GM23338 (cell line): ENCODE measurements around the gene RNH1. TPM values are rescaled to one million over a fixed set of nuclear protein-coding genes. Genes with fewer than 3 reads are reported as not detected.
A peak's percentile ranks its signal among the peaks of the same experiment; 100 is the strongest.

Source experiments
- ATAC-seq: fragments of 200-7000 bp; cut with Tn5 transposase; 3 replicates; pipeline ENCODE4 v1.9.1; 2020
- DNase-seq: peaks from one replicate; pipeline ENCODE4 v3.0.0-alpha.2; 2015; ENCODE audit warnings: low spot score
- H2AFZ ChIP-seq: fragments of 200-600 bp; sonication (generic); 2 replicates; pipeline ENCODE4 v1.8.0; 2016; ENCODE audit warnings: antibody characterized with exemption, mild to moderate bottlenecking, moderate library complexity
- H3F3A ChIP-seq: fragments of 200-600 bp; sonication (generic); replicated peaks from 2 replicates; pipeline ENCODE4 v1.8.0; 2017; ENCODE audit warnings: antibody characterized with exemption, mixed run types, low read depth
- H3K27ac ChIP-seq: fragments of 200-600 bp; sonication (generic); 2 replicates; pipeline ENCODE4 v1.6.1; 2016; ENCODE audit warnings: low read depth
- H3K27me3 ChIP-seq: fragments of 200-600 bp; sonication (generic); 2 replicates; pipeline ENCODE4 v1.8.0; 2016; ENCODE audit warnings: mild to moderate bottlenecking, mixed run types, moderate library complexity; ENCODE audit not compliant: insufficient read depth
- H3K36me3 ChIP-seq: fragments of 200-600 bp; sonication (generic); 2 replicates; pipeline ENCODE4 v1.8.0; 2016; ENCODE audit warnings: mild to moderate bottlenecking; ENCODE audit not compliant: insufficient read depth
- H3K4me1 ChIP-seq: fragments of 200-600 bp; sonication (generic); 2 replicates; pipeline ENCODE4 v1.8.0; 2016; ENCODE audit warnings: mild to moderate bottlenecking, moderate library complexity; ENCODE audit not compliant: insufficient read depth
- H3K4me2 ChIP-seq: fragments of 200-600 bp; sonication (generic); 2 replicates; pipeline ENCODE4 v1.7.1; 2017; ENCODE audit warnings: mixed run types
- H3K4me3 ChIP-seq: fragments of 200-600 bp; sonication (generic); 2 replicates; pipeline ENCODE4 v1.6.1; 2016; ENCODE audit warnings: mixed run types
- H3K79me2 ChIP-seq: fragments of 200-600 bp; sonication (generic); replicated peaks from 2 replicates; pipeline ENCODE4 v1.8.0; 2017; ENCODE audit warnings: mild to moderate bottlenecking; ENCODE audit not compliant: insufficient read depth
- H3K9me2 ChIP-seq: fragments of 200-600 bp; sonication (generic); 2 replicates; pipeline ENCODE4 v1.8.0; 2017; ENCODE audit not compliant: insufficient read depth
- H4K20me1 ChIP-seq: fragments of 200-600 bp; sonication (generic); replicated peaks from 2 replicates; pipeline ENCODE4 v1.8.0; 2017; ENCODE audit warnings: mild to moderate bottlenecking; ENCODE audit not compliant: insufficient read depth
- H3K27ac Mint-ChIP-seq: 2 replicates; pipeline ENCODE4 v1.8.0; 2020; ENCODE audit warnings: inconsistent platforms, mild to moderate bottlenecking, moderate library complexity, mixed read lengths
- H3K27me3 Mint-ChIP-seq: 3 replicates; pipeline ENCODE4 v1.8.0; 2022; ENCODE audit warnings: low read depth, mild to moderate bottlenecking, moderate library complexity, mixed read lengths, inconsistent platforms; ENCODE audit not compliant: insufficient read depth, poor library complexity
- H3K36me3 Mint-ChIP-seq: 3 replicates; pipeline ENCODE4 v1.8.0; 2021; ENCODE audit warnings: low read depth, mild to moderate bottlenecking, inconsistent platforms, moderate library complexity, mixed read lengths
- H3K4me1 Mint-ChIP-seq: 3 replicates; pipeline ENCODE4 v1.8.0; 2020; ENCODE audit warnings: mild to moderate bottlenecking, inconsistent platforms, mixed read lengths
- H3K4me3 Mint-ChIP-seq: 3 replicates; pipeline ENCODE4 v1.8.0; 2021; ENCODE audit warnings: moderate library complexity, mild to moderate bottlenecking, inconsistent platforms, mixed read lengths
- H3K9me3 Mint-ChIP-seq: 3 replicates; pipeline ENCODE4 v1.8.0; 2020; ENCODE audit warnings: moderate library complexity, mild to moderate bottlenecking, inconsistent platforms, mixed read lengths
- CREB1 ChIP-seq: fragments of 250-450 bp; sonication (Bioruptor Pico); IDR thresholded peaks from 2 replicates; pipeline ENCODE4 v1.5.0; 2020; ENCODE audit warnings: low read depth, mild to moderate bottlenecking, moderate library complexity
- EZH2 ChIP-seq: fragments of 200-600 bp; sonication (generic); IDR thresholded peaks from one replicate; pipeline ENCODE4 v1.8.0; 2017; ENCODE audit warnings: antibody characterized with exemption, mild to moderate bottlenecking, low read depth; ENCODE audit not compliant: unreplicated experiment
- EZH2phosphoT487 ChIP-seq: fragments of 200-600 bp; sonication (generic); IDR thresholded peaks from one replicate; pipeline ENCODE4 v1.8.1; 2018; ENCODE audit warnings: antibody characterized with exemption; ENCODE audit not compliant: unreplicated experiment
- JUNB ChIP-seq: IDR thresholded peaks from one replicate; pipeline ENCODE4 v1.6.1; 2016; ENCODE audit warnings: antibody characterized with exemption; ENCODE audit not compliant: unreplicated experiment
- NANOG ChIP-seq: IDR thresholded peaks from 2 replicates; pipeline ENCODE4 v1.6.1; 2016; ENCODE audit warnings: antibody characterized with exemption, borderline replicate concordance
- POLR2AphosphoS5 ChIP-seq: IDR thresholded peaks from 2 replicates; pipeline ENCODE4 v1.6.1; 2016; ENCODE audit warnings: antibody characterized with exemption, low read depth
- STAT1 ChIP-seq: IDR thresholded peaks from one replicate; pipeline ENCODE4 v1.6.1; 2016; ENCODE audit warnings: antibody characterized with exemption; ENCODE audit not compliant: unreplicated experiment
- ZNF114 ChIP-seq: fragments of 250-450 bp; sonication (Bioruptor Pico); IDR thresholded peaks from 2 replicates; pipeline ENCODE4 v1.5.0; 2020; ENCODE audit warnings: mild to moderate bottlenecking, moderate library complexity
- ZNF331 ChIP-seq: fragments of 250-450 bp; sonication (Bioruptor Pico); IDR thresholded peaks from 2 replicates; pipeline ENCODE4 v1.5.0; 2020; ENCODE audit warnings: low read depth, mild to moderate bottlenecking, moderate library complexity
- polyA plus RNA-seq: library from polyadenylated mRNA; unstranded; fragments of >200 nt; fragmentation: Nextera tagmentation; extraction: Ambion mirVana; gene quantifications from 2 replicates; pipeline ENCODE4 v1.2.1, GENCODE V29; 2016
- total RNA-seq: library from RNA; depleted of rRNA; stranded (reverse); fragments of >200 nt; shearing (Covaris generic); gene quantifications from 2 replicates; pipeline ENCODE4 v1.2.3, GENCODE V29; 2014
- TF ChIP-seq, protein P1 (sequence below), 2 experiments: fragments of 200-600 bp in 1 of 2; sonication (generic) in 1 of 2; conservative IDR thresholded peaks; 2 replicates each; pipeline versions ENCODE4 v1.5.1 to v1.6.1; 2016 to 2017; ENCODE audit warnings: antibody characterized with exemption in 2 of 2, low read depth in 2 of 2, mild to moderate bottlenecking in 2 of 2, moderate library complexity in 1 of 2
- TF ChIP-seq, protein P2 (sequence below): fragments of 250-450 bp; sonication (Bioruptor Pico); IDR thresholded peaks from 2 replicates; pipeline ENCODE4 v1.5.0; 2020; ENCODE audit warnings: mild to moderate bottlenecking, moderate library complexity
- TF ChIP-seq, protein P3 (sequence below): IDR thresholded peaks from 2 replicates; pipeline ENCODE4 v1.6.1; 2016; ENCODE audit warnings: antibody characterized with exemption
- TF ChIP-seq, protein P4 (sequence below): IDR thresholded peaks from one replicate; pipeline ENCODE4 v1.6.1; 2018; ENCODE audit warnings: antibody characterized with exemption; ENCODE audit not compliant: unreplicated experiment

The RNH1 gene
- total and polyA plus RNA-seq, 2 experiments from 2014 or later, result 33.3 to 56.3 TPM

DNA sequence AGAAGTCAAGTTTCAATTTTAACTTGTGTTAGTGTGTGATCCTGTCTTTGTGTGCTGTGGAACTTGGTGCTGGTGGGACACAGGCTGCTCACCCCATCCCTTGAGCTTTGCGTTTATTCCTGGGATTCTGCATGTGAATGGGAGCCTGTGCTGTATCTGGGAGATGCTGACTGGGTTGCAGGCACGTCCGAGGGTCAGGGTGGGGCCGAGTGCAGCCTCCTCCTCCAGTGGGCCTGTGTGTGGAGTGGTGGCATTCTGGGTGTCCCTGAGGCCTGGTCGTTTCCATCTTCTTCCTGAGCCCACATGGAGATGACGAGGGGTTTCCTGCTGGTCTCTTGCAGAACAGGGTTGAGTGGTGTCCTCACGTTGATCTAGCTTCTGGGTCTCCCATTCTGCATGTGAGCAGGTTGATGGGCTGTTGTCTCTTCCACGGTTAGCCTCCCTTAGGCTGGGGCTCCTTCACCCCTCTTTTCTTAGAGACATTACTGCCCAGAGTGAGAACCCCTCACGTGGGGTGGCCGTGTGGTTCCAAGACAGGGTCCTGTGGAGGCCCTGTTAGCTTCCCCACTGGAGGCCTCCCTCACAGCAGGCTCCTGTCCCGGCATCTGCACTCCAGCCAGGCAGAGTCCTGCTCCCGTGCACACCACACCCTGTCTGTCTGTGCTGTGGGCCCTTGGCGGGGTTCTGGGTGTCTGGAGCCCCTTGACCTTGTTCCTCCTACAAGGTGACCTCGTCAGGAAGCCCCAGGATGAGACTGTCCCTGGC is 52.1 kb downstream of the RNH1 start:
- no peak for ATAC-seq
- no peaks in the 10 kb centered on the region; the same call in 2 of the 3 replicates for H3K9me3 Mint-ChIP-seq
- Histone ChIP-seq H3K27ac (peak overlapping the region; percentile 32; the same call in 1 of the 2 replicates), H3K36me3 (no peaks in the 10 kb centered on the region; the same call in 1 of the 2 replicates), H3K27me3 (no peaks in the 10 kb centered on the region), H3K79me2 (peaks cover 84% of the 10 kb centered on the region), H2AFZ (no peak overlapping the region), H3K4me1 (peaks cover 23% of the 10 kb centered on the region), H4K20me1 (peaks cover 33% of the 10 kb centered on the region), H3K4me2 (no peak overlapping the region), H3K9me2 (no peaks in the 10 kb centered on the region), H3K4me3 (no peak overlapping the region), H3F3A (peaks cover 11% of the 10 kb centered on the region)
- H3K4me1 Mint-ChIP-seq, result peaks cover 39% of the 10 kb centered on the region
- no peak for DNase-seq
- peaks cover 37% of the 10 kb centered on the region for H3K36me3 Mint-ChIP-seq
- no peak overlapping the region for H3K4me3 Mint-ChIP-seq
- no peak for TF ChIP-seq EZH2phosphoT487
- TF ChIP-seq NANOG, result no peak
- TF ChIP-seq EZH2, result no peak
- TF ChIP-seq, protein P1, sequence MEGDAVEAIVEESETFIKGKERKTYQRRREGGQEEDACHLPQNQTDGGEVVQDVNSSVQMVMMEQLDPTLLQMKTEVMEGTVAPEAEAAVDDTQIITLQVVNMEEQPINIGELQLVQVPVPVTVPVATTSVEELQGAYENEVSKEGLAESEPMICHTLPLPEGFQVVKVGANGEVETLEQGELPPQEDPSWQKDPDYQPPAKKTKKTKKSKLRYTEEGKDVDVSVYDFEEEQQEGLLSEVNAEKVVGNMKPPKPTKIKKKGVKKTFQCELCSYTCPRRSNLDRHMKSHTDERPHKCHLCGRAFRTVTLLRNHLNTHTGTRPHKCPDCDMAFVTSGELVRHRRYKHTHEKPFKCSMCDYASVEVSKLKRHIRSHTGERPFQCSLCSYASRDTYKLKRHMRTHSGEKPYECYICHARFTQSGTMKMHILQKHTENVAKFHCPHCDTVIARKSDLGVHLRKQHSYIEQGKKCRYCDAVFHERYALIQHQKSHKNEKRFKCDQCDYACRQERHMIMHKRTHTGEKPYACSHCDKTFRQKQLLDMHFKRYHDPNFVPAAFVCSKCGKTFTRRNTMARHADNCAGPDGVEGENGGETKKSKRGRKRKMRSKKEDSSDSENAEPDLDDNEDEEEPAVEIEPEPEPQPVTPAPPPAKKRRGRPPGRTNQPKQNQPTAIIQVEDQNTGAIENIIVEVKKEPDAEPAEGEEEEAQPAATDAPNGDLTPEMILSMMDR (conservative IDR thresholded peaks at IDR 0.05; ENCODE audit: low read depth in 2 of 2), result no peak
- TF ChIP-seq ZNF331 (CRISPR knock-in tag), result no peak
- TF ChIP-seq, protein P2, sequence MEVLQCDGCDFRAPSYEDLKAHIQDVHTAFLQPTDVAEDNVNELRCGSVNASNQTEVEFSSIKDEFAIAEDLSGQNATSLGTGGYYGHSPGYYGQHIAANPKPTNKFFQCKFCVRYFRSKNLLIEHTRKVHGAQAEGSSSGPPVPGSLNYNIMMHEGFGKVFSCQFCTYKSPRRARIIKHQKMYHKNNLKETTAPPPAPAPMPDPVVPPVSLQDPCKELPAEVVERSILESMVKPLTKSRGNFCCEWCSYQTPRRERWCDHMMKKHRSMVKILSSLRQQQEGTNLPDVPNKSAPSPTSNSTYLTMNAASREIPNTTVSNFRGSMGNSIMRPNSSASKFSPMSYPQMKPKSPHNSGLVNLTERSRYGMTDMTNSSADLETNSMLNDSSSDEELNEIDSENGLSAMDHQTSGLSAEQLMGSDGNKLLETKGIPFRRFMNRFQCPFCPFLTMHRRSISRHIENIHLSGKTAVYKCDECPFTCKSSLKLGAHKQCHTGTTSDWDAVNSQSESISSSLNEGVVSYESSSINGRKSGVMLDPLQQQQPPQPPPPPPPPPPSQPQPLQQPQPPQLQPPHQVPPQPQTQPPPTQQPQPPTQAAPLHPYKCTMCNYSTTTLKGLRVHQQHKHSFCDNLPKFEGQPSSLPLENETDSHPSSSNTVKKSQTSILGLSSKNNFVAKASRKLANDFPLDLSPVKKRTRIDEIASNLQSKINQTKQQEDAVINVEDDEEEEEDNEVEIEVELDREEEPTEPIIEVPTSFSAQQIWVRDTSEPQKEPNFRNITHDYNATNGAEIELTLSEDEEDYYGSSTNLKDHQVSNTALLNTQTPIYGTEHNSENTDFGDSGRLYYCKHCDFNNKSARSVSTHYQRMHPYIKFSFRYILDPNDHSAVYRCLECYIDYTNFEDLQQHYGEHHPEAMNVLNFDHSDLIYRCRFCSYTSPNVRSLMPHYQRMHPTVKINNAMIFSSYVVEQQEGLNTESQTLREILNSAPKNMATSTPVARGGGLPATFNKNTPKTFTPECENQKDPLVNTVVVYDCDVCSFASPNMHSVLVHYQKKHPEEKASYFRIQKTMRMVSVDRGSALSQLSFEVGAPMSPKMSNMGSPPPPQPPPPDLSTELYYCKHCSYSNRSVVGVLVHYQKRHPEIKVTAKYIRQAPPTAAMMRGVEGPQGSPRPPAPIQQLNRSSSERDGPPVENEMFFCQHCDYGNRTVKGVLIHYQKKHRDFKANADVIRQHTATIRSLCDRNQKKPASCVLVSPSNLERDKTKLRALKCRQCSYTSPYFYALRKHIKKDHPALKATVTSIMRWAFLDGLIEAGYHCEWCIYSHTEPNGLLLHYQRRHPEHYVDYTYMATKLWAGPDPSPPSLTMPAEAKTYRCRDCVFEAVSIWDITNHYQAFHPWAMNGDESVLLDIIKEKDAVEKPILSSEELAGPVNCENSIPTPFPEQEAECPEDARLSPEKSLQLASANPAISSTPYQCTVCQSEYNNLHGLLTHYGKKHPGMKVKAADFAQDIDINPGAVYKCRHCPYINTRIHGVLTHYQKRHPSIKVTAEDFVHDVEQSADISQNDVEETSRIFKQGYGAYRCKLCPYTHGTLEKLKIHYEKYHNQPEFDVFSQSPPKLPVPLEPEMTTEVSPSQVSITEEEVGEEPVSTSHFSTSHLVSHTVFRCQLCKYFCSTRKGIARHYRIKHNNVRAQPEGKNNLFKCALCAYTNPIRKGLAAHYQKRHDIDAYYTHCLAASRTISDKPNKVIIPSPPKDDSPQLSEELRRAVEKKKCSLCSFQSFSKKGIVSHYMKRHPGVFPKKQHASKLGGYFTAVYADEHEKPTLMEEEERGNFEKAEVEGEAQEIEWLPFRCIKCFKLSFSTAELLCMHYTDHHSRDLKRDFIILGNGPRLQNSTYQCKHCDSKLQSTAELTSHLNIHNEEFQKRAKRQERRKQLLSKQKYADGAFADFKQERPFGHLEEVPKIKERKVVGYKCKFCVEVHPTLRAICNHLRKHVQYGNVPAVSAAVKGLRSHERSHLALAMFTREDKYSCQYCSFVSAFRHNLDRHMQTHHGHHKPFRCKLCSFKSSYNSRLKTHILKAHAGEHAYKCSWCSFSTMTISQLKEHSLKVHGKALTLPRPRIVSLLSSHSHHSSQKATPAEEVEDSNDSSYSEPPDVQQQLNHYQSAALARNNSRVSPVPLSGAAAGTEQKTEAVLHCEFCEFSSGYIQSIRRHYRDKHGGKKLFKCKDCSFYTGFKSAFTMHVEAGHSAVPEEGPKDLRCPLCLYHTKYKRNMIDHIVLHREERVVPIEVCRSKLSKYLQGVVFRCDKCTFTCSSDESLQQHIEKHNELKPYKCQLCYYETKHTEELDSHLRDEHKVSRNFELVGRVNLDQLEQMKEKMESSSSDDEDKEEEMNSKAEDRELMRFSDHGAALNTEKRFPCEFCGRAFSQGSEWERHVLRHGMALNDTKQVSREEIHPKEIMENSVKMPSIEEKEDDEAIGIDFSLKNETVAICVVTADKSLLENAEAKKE (CRISPR knock-in tag), result no peak
- TF ChIP-seq, protein P3, sequence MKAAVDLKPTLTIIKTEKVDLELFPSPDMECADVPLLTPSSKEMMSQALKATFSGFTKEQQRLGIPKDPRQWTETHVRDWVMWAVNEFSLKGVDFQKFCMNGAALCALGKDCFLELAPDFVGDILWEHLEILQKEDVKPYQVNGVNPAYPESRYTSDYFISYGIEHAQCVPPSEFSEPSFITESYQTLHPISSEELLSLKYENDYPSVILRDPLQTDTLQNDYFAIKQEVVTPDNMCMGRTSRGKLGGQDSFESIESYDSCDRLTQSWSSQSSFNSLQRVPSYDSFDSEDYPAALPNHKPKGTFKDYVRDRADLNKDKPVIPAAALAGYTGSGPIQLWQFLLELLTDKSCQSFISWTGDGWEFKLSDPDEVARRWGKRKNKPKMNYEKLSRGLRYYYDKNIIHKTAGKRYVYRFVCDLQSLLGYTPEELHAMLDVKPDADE, result no peak
- TF ChIP-seq JUNB, result no peak
- no peak for TF ChIP-seq POLR2AphosphoS5
- no peak for TF ChIP-seq STAT1
- TF ChIP-seq, protein P4, sequence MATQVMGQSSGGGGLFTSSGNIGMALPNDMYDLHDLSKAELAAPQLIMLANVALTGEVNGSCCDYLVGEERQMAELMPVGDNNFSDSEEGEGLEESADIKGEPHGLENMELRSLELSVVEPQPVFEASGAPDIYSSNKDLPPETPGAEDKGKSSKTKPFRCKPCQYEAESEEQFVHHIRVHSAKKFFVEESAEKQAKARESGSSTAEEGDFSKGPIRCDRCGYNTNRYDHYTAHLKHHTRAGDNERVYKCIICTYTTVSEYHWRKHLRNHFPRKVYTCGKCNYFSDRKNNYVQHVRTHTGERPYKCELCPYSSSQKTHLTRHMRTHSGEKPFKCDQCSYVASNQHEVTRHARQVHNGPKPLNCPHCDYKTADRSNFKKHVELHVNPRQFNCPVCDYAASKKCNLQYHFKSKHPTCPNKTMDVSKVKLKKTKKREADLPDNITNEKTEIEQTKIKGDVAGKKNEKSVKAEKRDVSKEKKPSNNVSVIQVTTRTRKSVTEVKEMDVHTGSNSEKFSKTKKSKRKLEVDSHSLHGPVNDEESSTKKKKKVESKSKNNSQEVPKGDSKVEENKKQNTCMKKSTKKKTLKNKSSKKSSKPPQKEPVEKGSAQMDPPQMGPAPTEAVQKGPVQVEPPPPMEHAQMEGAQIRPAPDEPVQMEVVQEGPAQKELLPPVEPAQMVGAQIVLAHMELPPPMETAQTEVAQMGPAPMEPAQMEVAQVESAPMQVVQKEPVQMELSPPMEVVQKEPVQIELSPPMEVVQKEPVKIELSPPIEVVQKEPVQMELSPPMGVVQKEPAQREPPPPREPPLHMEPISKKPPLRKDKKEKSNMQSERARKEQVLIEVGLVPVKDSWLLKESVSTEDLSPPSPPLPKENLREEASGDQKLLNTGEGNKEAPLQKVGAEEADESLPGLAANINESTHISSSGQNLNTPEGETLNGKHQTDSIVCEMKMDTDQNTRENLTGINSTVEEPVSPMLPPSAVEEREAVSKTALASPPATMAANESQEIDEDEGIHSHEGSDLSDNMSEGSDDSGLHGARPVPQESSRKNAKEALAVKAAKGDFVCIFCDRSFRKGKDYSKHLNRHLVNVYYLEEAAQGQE, result no peak
- no peak for TF ChIP-seq ZNF114 (CRISPR knock-in tag)
- TF ChIP-seq CREB1 (CRISPR knock-in tag), result no peak
- peaks cover 8% of the 10 kb centered on the region for H3K27me3 Mint-ChIP-seq
- peak overlapping the region; percentile 40; the same call in 1 of the 2 replicates for H3K27ac Mint-ChIP-seq
